Smooth muscle cell (in vitro differentiated cells): ENCODE measurements around the gene TMEM132D. TPM values are rescaled to one million over a fixed set of nuclear protein-coding genes. Genes with fewer than 3 reads are reported as not detected.

ENCODE experiments used
- DNase-seq: peaks from one replicate; lab custom pipeline; 2025; ENCODE audit not compliant: unreplicated experiment; lab: John Stamatoyannopoulos, UW
- H2AFZ ChIP-seq: fragments of 200-600 bp; sonication (generic); 2 replicates; pipeline ENCODE4 v1.6.0; 2016; ENCODE audit warnings: antibody characterized with exemption, low read depth, mild to moderate bottlenecking
- H3F3A ChIP-seq: fragments of 200-600 bp; sonication (generic); 2 replicates; pipeline ENCODE4 v1.6.0; 2017; ENCODE audit warnings: antibody characterized with exemption, low read depth
- H3K27ac ChIP-seq: fragments of 200-600 bp; sonication (generic); 2 replicates; pipeline ENCODE4 v1.5.1; 2016; ENCODE audit warnings: low read depth, mild to moderate bottlenecking
- H3K27me3 ChIP-seq: fragments of 200-600 bp; sonication (generic); 2 replicates; pipeline ENCODE4 v1.6.1; 2016; ENCODE audit warnings: low read depth, mild to moderate bottlenecking
- H3K36me3 ChIP-seq: fragments of 200-600 bp; sonication (generic); 2 replicates; pipeline ENCODE4 v1.5.1; 2016; ENCODE audit warnings: low read depth
- H3K4me1 ChIP-seq: fragments of 200-600 bp; sonication (generic); 2 replicates; pipeline ENCODE4 v1.5.1; 2016; ENCODE audit warnings: low read depth
- H3K4me2 ChIP-seq: fragments of 200-600 bp; sonication (generic); 2 replicates; pipeline ENCODE4 v1.6.0; 2016; ENCODE audit warnings: mild to moderate bottlenecking
- H3K4me3 ChIP-seq: fragments of 200-600 bp; sonication (generic); 2 replicates; pipeline ENCODE4 v1.5.1; 2016; ENCODE audit warnings: mild to moderate bottlenecking
- H3K79me2 ChIP-seq: fragments of 200-600 bp; sonication (generic); 2 replicates; pipeline ENCODE4 v1.6.0; 2016; ENCODE audit warnings: low read depth, mild to moderate bottlenecking
- H3K9ac ChIP-seq: fragments of 200-600 bp; sonication (generic); 2 replicates; pipeline ENCODE4 v1.6.0; 2016; ENCODE audit warnings: low read depth
- H3K9me3 ChIP-seq: fragments of 200-600 bp; sonication (generic); replicated peaks from 2 replicates; pipeline ENCODE4 v1.5.1; 2016; ENCODE audit warnings: low read depth
- H4K20me1 ChIP-seq: fragments of 200-600 bp; sonication (generic); 2 replicates; pipeline ENCODE4 v1.6.0; 2016; ENCODE audit warnings: low read depth
- CTCF ChIP-seq: fragments of 200-600 bp; sonication (generic); IDR thresholded peaks from 2 replicates; pipeline ENCODE4 v1.5.1; 2017; ENCODE audit warnings: borderline replicate concordance, mild to moderate bottlenecking, antibody characterized with exemption; ENCODE audit not compliant: insufficient read depth, poor library complexity, severe bottlenecking
- WGBS: methylation state at CpG from one replicate; pipeline ENCODE4 v1.1.7; 2016; ENCODE audit warnings: low lambda C conversion rate; 5-methylcytosine and 5-hydroxymethylcytosine counted together
- polyA plus RNA-seq: library from polyadenylated mRNA; unstranded; fragments of >200 nt; fragmentation: Nextera tagmentation; extraction: Ambion mirVana; gene quantifications from 2 replicates; pipeline ENCODE4 v1.2.1, GENCODE V29; 2016
- total RNA-seq: library from RNA; depleted of rRNA; stranded (reverse); fragments of >200 nt; gene quantifications from 2 replicates; pipeline ENCODE4 v1.2.3, GENCODE V29; 2014

Gene TMEM132D
- total and polyA plus RNA-seq, 2 experiments from 2014 or later: not detected

- Histone ChIP-seq H3K9me3 (no peaks in the 10 kb centered on the region), H3K4me1 (no peaks in the 10 kb centered on the region), H4K20me1 (no peaks in the 10 kb centered on the region), H3K27me3 (no peaks in the 10 kb centered on the region), H3K27ac (no peak overlapping the region), H2AFZ (no peak overlapping the region), H3K79me2 (no peaks in the 10 kb centered on the region), H3K36me3 (no peaks in the 10 kb centered on the region), H3F3A (no peaks in the 10 kb centered on the region), H3K4me3 (no peak overlapping the region), H3K9ac (no peak overlapping the region), H3K4me2 (no peak overlapping the region)
- DNase-seq: no peak
- TF ChIP-seq CTCF: no peak
- WGBS: 83% methylated on average over 9 of the region's 9 CpGs
Measured at GRCh38 chr12:129207084-129207483, 696.7 kb downstream of the TMEM132D start.

DNA sequence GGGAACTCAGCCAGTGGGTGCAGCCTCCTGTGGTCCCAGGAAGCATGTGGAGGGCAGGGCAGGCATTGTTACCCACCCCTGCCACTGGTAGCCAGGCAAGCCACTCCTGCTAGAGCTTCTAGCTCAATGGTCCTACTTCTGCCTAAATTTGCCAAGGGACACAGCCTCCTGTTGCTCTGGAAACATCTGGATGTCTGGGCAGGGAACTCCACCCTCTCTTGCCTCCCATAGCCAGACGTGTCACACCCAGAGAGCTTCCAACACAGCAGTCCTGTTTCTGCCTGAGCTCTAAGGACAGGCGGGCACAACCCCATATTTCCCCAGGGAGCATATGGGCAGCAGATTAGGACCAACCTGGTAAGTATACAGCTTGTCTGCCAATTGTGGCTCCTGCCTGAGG lies 700.4 kb downstream of the TMEM132D start:
- Histone ChIP-seq H4K20me1 (no peaks in the 10 kb centered on the region), H3K9ac (no peak overlapping the region), H3K4me3 (no peak overlapping the region), H3K9me3 (no peaks in the 10 kb centered on the region), H2AFZ (no peak overlapping the region), H3F3A (no peaks in the 10 kb centered on the region), H3K4me2 (no peak overlapping the region), H3K27me3 (no peaks in the 10 kb centered on the region), H3K36me3 (no peaks in the 10 kb centered on the region), H3K4me1 (no peaks in the 10 kb centered on the region), H3K27ac (no peak overlapping the region), H3K79me2 (no peaks in the 10 kb centered on the region)
- no peak for TF ChIP-seq CTCF
- 64% methylated on average over 2 of the region's 2 CpGs for WGBS
- no peak for DNase-seq

GRCh38 chr12:129202109-129202814 lies 701.6 kb downstream of the TMEM132D start:
- no peak overlapping the region for H3K9ac ChIP-seq
- H3K4me1 ChIP-seq: no peaks in the 10 kb centered on the region
- no peak overlapping the region for H3K4me2 ChIP-seq
- no peaks in the 10 kb centered on the region for H4K20me1 ChIP-seq
- WGBS: 69% methylated on average over 6 of the region's 6 CpGs
- no peak overlapping the region for H3K4me3 ChIP-seq
- H3K36me3 ChIP-seq: no peaks in the 10 kb centered on the region
- H3K27me3 ChIP-seq: no peaks in the 10 kb centered on the region
- no peaks in the 10 kb centered on the region for H3K79me2 ChIP-seq
- no peak overlapping the region for H3K27ac ChIP-seq
- H2AFZ ChIP-seq: no peak overlapping the region
- DNase-seq: no peak
- H3K9me3 ChIP-seq: no peaks in the 10 kb centered on the region
- TF ChIP-seq CTCF: no peak
- no peaks in the 10 kb centered on the region for H3F3A ChIP-seq

DNA sequence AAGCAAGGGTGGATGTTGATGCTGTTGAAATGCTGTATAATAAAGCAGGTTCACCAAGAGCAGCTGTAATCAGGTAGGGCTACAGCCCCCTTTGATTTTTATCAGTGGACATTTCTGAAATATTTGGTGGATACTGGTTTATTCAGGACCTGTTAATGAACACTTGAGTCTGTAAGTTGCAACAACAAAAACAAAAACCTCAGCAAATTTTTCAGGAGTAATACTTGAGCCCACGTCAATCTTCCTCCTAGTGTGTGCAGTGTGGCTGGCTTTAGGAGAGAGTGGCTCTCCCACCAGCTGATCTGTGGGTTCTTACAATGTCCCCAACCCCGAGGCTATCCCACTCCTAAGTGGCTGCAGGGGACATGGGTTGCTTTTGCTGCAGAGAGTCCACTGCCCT lies 702.8 kb downstream of the TMEM132D start:
- Histone ChIP-seq H3K4me2 (no peak overlapping the region), H3K27me3 (no peaks in the 10 kb centered on the region), H4K20me1 (no peaks in the 10 kb centered on the region), H3K9me3 (no peaks in the 10 kb centered on the region), H2AFZ (no peak overlapping the region), H3K4me1 (no peaks in the 10 kb centered on the region), H3K36me3 (no peaks in the 10 kb centered on the region), H3K4me3 (no peak overlapping the region), H3K79me2 (no peaks in the 10 kb centered on the region), H3F3A (no peaks in the 10 kb centered on the region), H3K9ac (no peak overlapping the region), H3K27ac (no peak overlapping the region)
- 82% methylated on average over 2 of the region's 2 CpGs for WGBS
- DNase-seq: no peak
- TF ChIP-seq CTCF: no peak
